Gastrocnemius medialis (tissue), 4 donors: Measurements from ENCODE around the gene HOXD9. TPM values are rescaled to one million over a fixed set of nuclear protein-coding genes. Genes with fewer than 3 reads are reported as not detected.

ENCODE experiments used
- ATAC-seq, 2 donors: fragments of 150-250 bp; one replicate each; pipeline ENCODE4 v1.9.1; 2016
- DNase-seq, 2 donors: peaks; one replicate each; pipeline ENCODE4 v3.0.0-alpha.2; 2019
- H3K27ac ChIP-seq, 4 donors: fragments of 200-600 bp; sonication (generic); 1 replicate in 1 of 4; 2 replicates in 3 of 4; pipeline ENCODE4 v1.5.1; 2016 to 2018; ENCODE audit warnings: mild to moderate bottlenecking in 2 of 4, moderate library complexity in 1 of 4
- H3K27me3 ChIP-seq, 3 donors: fragments of 200-600 bp; sonication (generic) in 2 of 3; 1 replicate in 1 of 3; 2 replicates in 2 of 3; pipeline versions ENCODE4 v1.5.1 to v1.6.0; 2016 to 2019; ENCODE audit warnings: mild to moderate bottlenecking in 1 of 3, moderate library complexity in 1 of 3
- H3K36me3 ChIP-seq, 2 donors: fragments of 200-600 bp; sonication (generic) in 1 of 2; one replicate each; pipeline ENCODE4 v1.5.1; 2017 to 2018
- H3K4me1 ChIP-seq, 2 donors: fragments of 200-600 bp; sonication (generic) in 1 of 2; one replicate each; pipeline ENCODE4 v1.5.1; 2016 to 2017; ENCODE audit warnings: mild to moderate bottlenecking in 2 of 2
- H3K4me3 ChIP-seq, 4 donors: fragments of 200-600 bp; sonication (generic) in 3 of 4; 1 replicate in 1 of 4; 2 replicates in 3 of 4; pipeline ENCODE4 v1.5.1; 2016 to 2019; ENCODE audit warnings: mild to moderate bottlenecking in 2 of 4
- H3K9me3 ChIP-seq, 3 donors: fragments of 200-600 bp; sonication (generic) in 2 of 3; 1 replicate in 1 of 3; 2 replicates in 2 of 3; pipeline ENCODE4 v1.5.1; 2016 to 2019
- POLR2A ChIP-seq, 2 donors: fragments of 450-650 bp; IDR thresholded peaks; one replicate each; pipeline ENCODE4 v1.6.1; 2017; ENCODE audit warnings: antibody characterized with exemption in 2 of 2, mild to moderate bottlenecking in 2 of 2, moderate library complexity in 2 of 2
- in situ Hi-C, 4 donors: fragments of 200-750 bp; cut with MboI; loops; one replicate each; pipeline versions ENCODE4 v1.15.0 to v1.8.0; 2017; ENCODE audit warnings: low sequenced_read_pairs in 4 of 4
- intact Hi-C: fragments of 100-400 bp; cut with DNase I; formaldehyde crosslinking; loops from one replicate; pipeline ENCODE4 v1.15.1; 2023; ENCODE audit warnings: low total_unique reads
- total RNA-seq, 4 donors: library from RNA; depleted of rRNA; stranded (reverse); fragments of >200 nt; gene quantifications; one replicate each; pipeline versions ENCODE4 v1.1.0 to v1.2.3, GENCODE V29; 2016
- TF ChIP-seq, protein P1 (sequence below), 5 experiments: fragments of 450-650 bp in 3 of 5; fragments of 200-600 bp in 2 of 5; sonication (generic) in 2 of 5; IDR thresholded peaks in 4 of 5; conservative IDR thresholded peaks in 1 of 5; 1 replicate in 4 of 5; 2 replicates in 1 of 5; pipeline ENCODE4 v1.5.1; 2016 to 2019; ENCODE audit warnings: antibody characterized with exemption in 5 of 5, mild to moderate bottlenecking in 3 of 5, moderate library complexity in 3 of 5

HOXD9 gene
- total RNA-seq, 4 donors from 2014 or later, result 0.33 to 1.8 (median 0.78) TPM

DNA sequence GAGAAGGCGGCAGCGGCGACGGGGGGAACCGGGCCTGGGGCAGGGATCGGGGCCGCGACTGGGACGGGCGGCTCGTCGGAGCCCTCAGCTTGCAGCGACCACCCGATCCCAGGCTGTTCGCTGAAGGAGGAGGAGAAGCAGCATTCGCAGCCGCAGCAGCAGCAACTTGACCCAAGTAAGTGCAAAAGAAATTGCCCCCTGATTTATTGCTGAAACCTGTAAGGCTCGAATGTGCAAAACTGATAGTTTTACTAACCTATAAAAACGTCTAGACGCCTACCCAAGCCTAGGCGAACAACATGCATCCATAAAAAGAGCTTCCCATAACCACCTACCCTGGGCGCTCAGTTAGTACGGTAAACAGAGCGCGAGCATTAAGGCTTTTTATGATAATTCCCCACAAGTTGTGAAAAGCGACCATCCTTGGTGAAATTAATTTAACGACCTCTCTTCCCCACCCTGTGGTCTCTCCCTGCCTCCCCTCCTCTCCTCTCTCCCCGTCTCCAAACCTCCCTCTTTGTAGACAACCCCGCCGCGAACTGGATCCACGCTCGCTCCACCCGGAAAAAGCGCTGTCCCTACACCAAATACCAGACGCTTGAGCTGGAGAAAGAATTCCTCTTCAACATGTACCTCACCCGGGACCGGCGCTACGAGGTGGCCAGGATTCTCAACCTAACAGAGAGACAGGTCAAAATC, 1.0 kb downstream of the HOXD9 start:
- H3K27ac ChIP-seq, result peak overlapping the region in 2 of 4 donors; percentile 75 to 84
- TF ChIP-seq, protein P1, sequence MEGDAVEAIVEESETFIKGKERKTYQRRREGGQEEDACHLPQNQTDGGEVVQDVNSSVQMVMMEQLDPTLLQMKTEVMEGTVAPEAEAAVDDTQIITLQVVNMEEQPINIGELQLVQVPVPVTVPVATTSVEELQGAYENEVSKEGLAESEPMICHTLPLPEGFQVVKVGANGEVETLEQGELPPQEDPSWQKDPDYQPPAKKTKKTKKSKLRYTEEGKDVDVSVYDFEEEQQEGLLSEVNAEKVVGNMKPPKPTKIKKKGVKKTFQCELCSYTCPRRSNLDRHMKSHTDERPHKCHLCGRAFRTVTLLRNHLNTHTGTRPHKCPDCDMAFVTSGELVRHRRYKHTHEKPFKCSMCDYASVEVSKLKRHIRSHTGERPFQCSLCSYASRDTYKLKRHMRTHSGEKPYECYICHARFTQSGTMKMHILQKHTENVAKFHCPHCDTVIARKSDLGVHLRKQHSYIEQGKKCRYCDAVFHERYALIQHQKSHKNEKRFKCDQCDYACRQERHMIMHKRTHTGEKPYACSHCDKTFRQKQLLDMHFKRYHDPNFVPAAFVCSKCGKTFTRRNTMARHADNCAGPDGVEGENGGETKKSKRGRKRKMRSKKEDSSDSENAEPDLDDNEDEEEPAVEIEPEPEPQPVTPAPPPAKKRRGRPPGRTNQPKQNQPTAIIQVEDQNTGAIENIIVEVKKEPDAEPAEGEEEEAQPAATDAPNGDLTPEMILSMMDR (IDR thresholded peaks at IDR 0.05 in 4 of 5, conservative IDR thresholded peaks at IDR 0.05 in 1 of 5), result no peak
- no peak for TF ChIP-seq POLR2A (IDR thresholded peaks at IDR 0.05)
- DNase-seq (no peak), ATAC-seq (no peak)
- peak overlapping the region; percentile 60 to 73 (median 70) for H3K4me3 ChIP-seq
- intact Hi-C loops (loop anchor here (10.0 kb wide), 1 partner anchor 1021 kb away; no protein-coding TSS in a partner anchor), in situ Hi-C loops (loop anchor here in 3 of 4 donors (10.0 to 25.0 kb wide), 2 partner anchors 511 to 689 kb away; no protein-coding TSS in a partner anchor)
- H3K9me3 ChIP-seq, result no peaks in the 10 kb centered on the region
- peaks cover 9 to 14% of the 10 kb centered on the region in 2 donors for H3K4me1 ChIP-seq
- no peaks in the 10 kb centered on the region for H3K36me3 ChIP-seq
- peaks cover 47 to 81% (median 71%) of the 10 kb centered on the region in 3 donors for H3K27me3 ChIP-seq

DNA sequence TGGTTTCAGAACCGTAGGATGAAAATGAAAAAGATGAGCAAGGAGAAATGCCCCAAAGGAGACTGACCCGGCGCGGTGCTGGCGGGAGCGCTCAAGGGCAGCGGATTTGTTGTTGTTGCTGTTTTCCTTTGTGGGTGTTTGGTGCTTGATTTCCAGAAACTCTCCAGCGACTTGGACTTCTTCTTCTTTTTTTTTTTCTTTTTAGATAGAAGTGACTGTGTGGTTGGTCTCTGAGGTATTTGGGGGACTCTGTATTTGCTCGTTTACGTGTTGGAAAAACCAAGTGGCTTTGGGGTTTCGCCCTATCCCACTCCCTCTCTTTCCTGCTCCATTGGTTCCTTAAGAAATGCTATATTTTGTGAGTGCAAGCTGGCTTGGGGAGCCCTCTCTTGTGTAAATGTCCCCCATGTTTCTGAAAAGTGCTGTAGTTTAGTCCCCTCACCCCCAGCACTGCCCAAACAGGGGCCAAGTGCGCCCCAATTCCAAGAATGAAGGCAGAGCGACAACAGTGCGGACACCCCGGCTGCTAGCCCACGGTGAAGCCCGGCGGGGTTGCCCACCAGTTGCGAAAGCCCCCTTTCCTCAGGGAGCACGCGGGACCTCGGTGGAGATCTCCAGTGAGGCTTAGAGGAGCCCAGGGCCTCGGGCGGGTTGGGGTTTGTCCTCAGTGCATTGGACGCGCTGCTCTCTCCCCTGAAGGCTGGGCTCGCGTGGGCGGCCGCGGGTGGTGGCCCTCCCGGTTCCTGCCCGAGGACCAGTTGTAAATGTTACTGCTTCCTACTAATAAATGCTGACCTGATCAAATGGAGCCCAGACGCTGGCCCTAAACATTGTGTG, 1.8 kb downstream of the HOXD9 start:
- ATAC-seq, result no peak
- H3K9me3 ChIP-seq, result no peaks in the 10 kb centered on the region
- H3K36me3 ChIP-seq, result no peaks in the 10 kb centered on the region
- no peak overlapping the region for H3K27ac ChIP-seq
- TF ChIP-seq, protein P1 (IDR thresholded peaks at IDR 0.05 in 4 of 5, conservative IDR thresholded peaks at IDR 0.05 in 1 of 5), result no peak
- no peak for TF ChIP-seq POLR2A (IDR thresholded peaks at IDR 0.05)
- intact Hi-C loops, result loop anchor here (10.0 kb wide), 1 partner anchor 1020 kb away; no protein-coding TSS in a partner anchor
- in situ Hi-C loops, result loop anchor here in 3 of 4 donors (10.0 to 25.0 kb wide), 2 partner anchors 510 to 688 kb away; no protein-coding TSS in a partner anchor
- H3K4me3 ChIP-seq, result peak overlapping the region in 2 of 4 donors; percentile 60 to 68
- H3K27me3 ChIP-seq, result peaks cover 39 to 80% (median 69%) of the 10 kb centered on the region in 3 donors
- H3K4me1 ChIP-seq, result peaks cover 6 to 11% of the 10 kb centered on the region in 2 donors
- DNase-seq, result no peak

DNA sequence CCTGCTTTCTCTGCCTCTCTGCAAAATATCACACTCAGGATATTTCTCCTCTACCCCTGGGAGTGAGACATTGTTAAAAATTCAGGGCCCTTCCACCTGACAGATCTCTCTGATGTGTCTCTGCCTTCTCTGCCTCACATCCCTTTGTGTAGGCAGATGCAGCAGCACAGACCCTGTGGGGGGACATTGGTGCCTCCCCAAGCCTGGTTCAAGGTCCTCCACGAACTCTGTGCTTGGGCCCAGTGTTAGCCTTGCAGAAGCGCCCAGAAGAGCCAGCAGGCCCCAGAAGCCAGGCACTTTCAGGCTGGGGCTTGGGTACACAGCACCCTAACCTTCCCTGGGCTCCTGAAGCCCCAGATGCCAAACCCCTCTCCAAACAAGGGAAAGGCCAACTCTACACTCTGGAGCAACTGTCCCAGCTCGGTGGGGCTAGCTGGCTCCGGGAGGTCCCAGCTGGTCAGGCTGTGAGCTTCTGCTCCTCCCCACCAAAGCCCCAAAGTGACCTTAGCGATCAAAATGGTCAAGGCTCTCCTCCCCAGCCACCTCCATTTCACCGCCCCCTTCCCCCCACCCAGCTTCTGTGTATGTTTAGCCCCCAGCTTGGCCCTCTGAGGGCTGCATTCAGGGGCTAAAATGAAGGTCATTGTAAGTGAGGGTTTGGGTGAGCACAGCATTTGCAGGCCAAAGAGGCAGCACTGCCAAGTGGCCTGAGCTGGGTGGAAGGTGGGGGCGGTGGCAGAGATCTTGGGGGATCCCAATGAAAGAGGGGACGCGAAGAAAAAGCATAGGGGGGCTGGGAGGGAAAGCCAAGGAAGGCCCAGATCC, 2.6 kb downstream of the HOXD9 start:
- H3K9me3 ChIP-seq, result no peaks in the 10 kb centered on the region
- no peak overlapping the region for H3K27ac ChIP-seq
- ATAC-seq, result no peak
- peaks cover 6 to 11% of the 10 kb centered on the region in 2 donors for H3K4me1 ChIP-seq
- TF ChIP-seq POLR2A (IDR thresholded peaks at IDR 0.05), result no peak
- TF ChIP-seq, protein P1 (IDR thresholded peaks at IDR 0.05 in 4 of 5, conservative IDR thresholded peaks at IDR 0.05 in 1 of 5), result no peak
- H3K4me3 ChIP-seq, result no peak overlapping the region
- H3K27me3 ChIP-seq, result peaks cover 31 to 74% (median 64%) of the 10 kb centered on the region in 3 donors
- in situ Hi-C loops (loop anchor here (5.0 to 25.0 kb wide), 8 partner anchors 327 to 1037 kb away; no protein-coding TSS in a partner anchor), intact Hi-C loops (loop anchor here (5.0 to 10.0 kb wide), 3 partner anchors 527 to 1020 kb away; no protein-coding TSS in a partner anchor)
- no peak for DNase-seq
- H3K36me3 ChIP-seq, result no peaks in the 10 kb centered on the region

DNA sequence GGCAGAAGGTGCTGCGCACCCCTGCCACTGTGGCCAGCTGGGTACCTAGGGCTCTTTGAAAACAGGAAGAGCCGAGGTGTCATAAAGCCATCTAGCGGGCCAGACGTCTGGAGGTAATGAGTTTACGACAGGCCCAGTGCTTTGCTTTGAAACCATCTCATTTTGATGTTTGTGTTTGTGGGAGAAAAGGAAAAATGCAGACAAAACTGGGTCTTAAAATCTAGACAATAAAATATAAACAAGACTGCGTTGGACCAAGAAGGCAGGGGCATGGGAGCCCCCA, 3.2 kb downstream of the HOXD9 start:
- Histone ChIP-seq H3K4me3 (no peak overlapping the region), H3K36me3 (no peaks in the 10 kb centered on the region), H3K4me1 (peaks cover 6 to 11% of the 10 kb centered on the region in 2 donors), H3K27me3 (peaks cover 25 to 74% (median 59%) of the 10 kb centered on the region in 3 donors), H3K27ac (no peak overlapping the region), H3K9me3 (no peaks in the 10 kb centered on the region)
- TF ChIP-seq POLR2A (IDR thresholded peaks at IDR 0.05), result no peak
- TF ChIP-seq, protein P1 (IDR thresholded peaks at IDR 0.05 in 4 of 5, conservative IDR thresholded peaks at IDR 0.05 in 1 of 5), result no peak
- in situ Hi-C loops (loop anchor here (5.0 to 25.0 kb wide), 8 partner anchors 327 to 1037 kb away; no protein-coding TSS in a partner anchor), intact Hi-C loops (loop anchor here (2.0 to 10.0 kb wide), 4 partner anchors 513 to 1019 kb away; no protein-coding TSS in a partner anchor)
- no peak for DNase-seq
- no peak for ATAC-seq
